HG02588 (cell line): Measurements from ENCODE around the gene HS3ST2.
"Not testable (repeated sequence)": the region's sequence is repeated elsewhere in the genome, so short reads cannot be mapped to it uniquely, and the experiment has no call there.

Experiments used
- ATAC-seq: cut with Tn5 transposase; IDR thresholded peaks from one replicate; pipeline ENCODE4 v1.9.1; 2021; ENCODE audit warnings: mild to moderate bottlenecking, moderate library complexity; ENCODE audit not compliant: unreplicated experiment

HS3ST2 gene

DNA sequence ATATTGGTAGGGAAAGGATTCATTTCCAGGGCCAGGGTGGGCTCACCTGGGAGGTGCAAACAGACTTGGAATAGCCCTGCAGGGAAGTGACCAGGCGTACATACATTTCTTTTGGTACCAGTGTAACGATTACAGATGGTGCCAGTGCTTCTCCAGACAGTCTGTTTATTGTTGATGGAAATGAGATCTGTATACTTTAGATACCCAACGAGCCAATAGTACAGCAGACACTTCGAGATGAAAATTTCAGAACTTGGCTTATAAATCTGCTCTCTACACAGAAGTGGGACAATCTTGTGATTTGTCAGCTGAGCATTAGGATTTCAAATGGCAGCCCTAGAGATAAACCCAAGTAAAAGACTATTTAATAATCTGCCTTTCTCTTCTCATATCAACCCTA is 57.9 kb downstream of the HS3ST2 start:
- no peak for ATAC-seq

- no peak for ATAC-seq
Measured at GRCh38 chr16:22874394-22874793, 60.4 kb downstream of the HS3ST2 start.

DNA sequence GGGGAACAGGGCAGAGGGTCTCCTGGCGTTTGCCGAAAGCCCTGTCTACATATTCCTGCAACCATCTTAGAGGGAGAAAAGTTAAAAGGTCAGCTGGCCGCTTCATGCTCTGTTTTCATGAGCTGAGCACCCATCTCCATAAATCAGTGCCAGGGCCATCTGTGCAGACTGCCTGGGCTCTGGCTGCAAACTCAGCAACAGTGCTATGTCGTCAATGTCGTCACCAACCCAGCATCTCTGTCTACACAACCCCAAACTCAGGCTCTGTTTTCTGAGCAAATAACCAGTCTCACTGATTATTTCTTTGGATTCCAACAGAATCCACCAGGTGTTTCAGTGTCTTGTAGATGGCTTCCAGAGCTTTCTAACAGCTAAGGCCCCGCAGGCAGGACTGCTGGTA is 65.0 kb downstream of the HS3ST2 start:
- ATAC-seq, result no peak

DNA sequence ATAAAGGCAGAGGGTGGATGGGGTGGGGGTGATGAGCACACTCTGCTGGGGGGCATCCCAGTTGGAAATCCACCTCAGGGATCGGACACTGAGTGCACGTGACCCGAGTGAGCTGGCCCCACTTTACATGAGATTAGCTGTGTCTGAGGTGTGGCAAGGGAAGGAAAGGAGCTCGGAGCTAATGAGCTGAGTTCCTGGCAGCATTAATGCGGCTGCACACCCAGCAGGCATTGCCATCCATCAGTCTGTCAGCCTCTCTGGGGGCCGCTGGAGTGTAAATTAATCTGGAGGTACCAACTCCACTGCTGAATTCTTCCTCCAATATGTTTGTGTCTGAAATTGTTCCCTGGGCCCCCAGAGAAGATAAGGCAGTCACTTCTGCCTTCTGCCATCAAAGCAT is 65.5 kb downstream of the HS3ST2 start:
- ATAC-seq, result no peak

DNA sequence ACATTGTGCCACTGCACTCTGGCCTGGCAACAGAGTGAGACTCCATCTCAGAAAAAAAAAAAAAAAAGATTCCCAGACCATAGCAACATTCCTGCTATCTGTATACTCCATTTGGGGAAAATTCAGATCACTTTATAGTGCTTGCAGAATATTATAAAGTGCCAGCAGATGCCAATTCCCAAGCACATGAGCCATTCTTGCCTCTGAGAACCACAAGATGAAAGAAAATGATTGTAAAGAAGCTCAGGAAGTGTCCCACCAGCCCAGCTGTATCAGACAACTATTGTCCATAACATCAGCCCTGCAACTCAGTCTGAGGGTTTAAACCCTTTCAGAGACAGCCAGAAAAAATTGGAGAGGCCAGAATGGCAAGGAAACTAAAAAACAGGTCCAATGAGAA is 69.0 kb downstream of the HS3ST2 start:
- no peak for ATAC-seq

GRCh38 chr16:22885951-22886350 is 72.0 kb downstream of the HS3ST2 start:
- ATAC-seq, result no peak

- no peak for ATAC-seq
Measured at GRCh38 chr16:22886927-22887326, 73.0 kb downstream of the HS3ST2 start.

DNA sequence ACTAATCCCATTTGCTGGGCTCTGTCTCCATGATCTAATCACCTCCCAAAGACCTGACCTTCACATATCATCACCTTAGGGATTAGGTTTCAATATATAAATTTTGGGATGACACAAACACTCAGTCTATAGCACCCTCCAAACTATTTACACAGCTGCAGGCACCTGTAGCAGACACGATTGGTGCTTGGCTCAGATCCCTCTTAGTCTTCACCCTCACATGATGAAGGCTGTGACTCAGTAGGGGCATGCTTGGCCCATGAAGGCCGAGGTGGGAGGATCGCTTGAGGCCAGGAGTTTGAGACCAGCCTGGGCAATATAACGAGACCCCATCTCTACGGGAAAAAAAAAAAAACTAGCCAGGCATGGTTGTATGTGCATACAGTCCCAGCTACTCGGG is 73.5 kb downstream of the HS3ST2 start:
- no peak for ATAC-seq

- ATAC-seq, result no peak
Measured at GRCh38 chr16:22888791-22889190, 74.8 kb downstream of the HS3ST2 start.

DNA sequence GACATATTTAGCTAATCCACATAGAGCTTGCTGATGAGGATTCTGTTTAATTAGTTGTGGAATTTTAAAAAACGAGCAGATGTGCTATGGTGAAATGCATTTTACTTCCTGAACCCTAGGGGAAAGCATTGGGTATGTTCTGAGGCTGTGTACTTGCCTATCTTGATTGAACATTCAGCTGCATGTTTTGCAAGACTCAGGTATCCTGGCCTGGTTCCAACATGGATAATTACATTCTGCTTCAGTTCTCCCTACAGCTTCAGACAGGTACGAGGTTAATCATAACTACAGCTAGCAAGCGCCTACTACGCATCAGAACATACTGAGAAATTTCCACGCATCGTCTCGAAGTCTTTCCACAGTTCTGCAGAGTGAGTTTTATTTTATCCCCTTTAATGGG is 77.0 kb downstream of the HS3ST2 start:
- no peak for ATAC-seq

DNA sequence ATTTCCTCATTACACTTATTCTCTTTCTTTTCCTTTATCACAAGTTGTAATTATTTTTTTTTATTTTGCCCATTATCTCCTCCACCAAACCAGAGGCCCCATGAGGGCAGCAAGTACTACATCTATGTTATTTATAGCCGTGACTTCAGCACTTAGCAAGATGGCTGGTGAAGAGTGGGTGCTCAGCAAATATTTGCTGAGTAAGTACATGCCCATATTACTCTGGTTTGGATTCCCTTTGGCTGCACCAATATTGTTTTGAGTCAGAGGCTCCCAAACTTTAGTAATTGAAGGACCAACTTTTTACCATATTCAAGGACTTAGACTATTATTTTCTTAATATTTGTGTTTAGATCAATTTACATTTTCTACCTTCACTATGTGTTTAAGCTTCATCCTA is 83.2 kb downstream of the HS3ST2 start:
- no peak for ATAC-seq

GRCh38 chr16:22898131-22898530 is 84.2 kb downstream of the HS3ST2 start:
- no peak for ATAC-seq

GRCh38 chr16:22898874-22899348 is 84.9 kb downstream of the HS3ST2 start:
- ATAC-seq, result no peak

GRCh38 chr16:22899567-22899966 is 85.6 kb downstream of the HS3ST2 start:
- ATAC-seq, result not testable (repeated sequence)

- no peak for ATAC-seq
Measured at GRCh38 chr16:22900863-22901262, 86.9 kb downstream of the HS3ST2 start.

- ATAC-seq, result no peak
Measured at GRCh38 chr16:22901563-22901962, 87.6 kb downstream of the HS3ST2 start.

DNA sequence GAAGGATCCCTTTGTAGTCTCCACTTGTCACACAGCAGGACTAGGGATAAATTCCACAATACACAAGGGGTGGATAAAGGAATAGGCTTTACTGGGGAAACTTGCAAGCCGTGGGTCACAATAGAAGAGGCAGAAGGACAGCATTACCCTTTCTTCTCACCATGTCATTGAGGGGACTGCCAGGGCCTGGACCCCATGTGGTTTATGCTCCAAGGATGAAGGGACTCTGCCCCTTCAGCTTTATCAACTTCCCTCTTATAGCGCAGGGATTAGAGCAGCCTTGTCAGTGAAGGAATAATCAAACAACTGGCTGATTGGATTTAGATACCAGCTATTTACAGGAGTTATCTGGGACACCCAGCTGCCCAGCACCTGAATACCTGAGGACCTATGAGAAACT is 89.8 kb downstream of the HS3ST2 start:
- ATAC-seq, result no peak

DNA sequence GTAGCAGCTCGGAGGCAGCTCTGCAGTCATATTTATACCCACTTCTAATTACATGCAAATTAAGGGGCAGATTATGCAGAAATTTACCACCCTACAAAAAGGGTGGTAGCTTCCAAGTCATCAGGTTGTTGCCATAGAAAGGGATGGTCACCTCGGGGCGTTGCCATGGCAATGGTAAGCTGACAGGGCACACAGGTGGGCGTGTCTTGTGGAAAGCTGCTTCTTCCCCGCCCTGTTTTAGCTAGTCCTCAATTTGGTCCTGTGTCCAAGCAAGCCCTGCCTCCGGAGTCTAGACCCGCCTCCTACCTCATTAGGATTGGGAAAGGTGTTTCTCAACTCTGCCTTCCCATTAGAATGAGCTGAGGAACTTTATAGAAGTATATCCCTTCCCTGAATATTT is 98.7 kb downstream of the HS3ST2 start:
- no peak for ATAC-seq

DNA sequence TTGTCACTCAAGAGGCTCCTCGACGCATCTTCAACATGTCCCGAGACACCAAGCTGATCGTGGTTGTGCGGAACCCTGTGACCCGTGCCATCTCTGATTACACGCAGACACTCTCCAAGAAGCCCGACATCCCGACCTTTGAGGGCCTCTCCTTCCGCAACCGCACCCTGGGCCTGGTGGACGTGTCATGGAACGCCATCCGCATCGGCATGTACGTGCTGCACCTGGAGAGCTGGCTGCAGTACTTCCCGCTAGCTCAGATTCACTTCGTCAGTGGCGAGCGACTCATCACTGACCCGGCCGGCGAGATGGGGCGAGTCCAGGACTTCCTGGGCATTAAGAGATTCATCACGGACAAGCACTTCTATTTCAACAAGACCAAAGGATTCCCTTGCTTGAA is 101.0 kb downstream of the HS3ST2 start:
- ATAC-seq, result no peak

GRCh38 chr16:22923491-22923890 is 109.5 kb downstream of the HS3ST2 start:
- no peak for ATAC-seq

GRCh38 chr16:22924492-22924891 is 110.5 kb downstream of the HS3ST2 start:
- ATAC-seq, result no peak

- no peak for ATAC-seq
Measured at GRCh38 chr16:22926105-22926751, 112.3 kb downstream of the HS3ST2 start.

GRCh38 chr16:22927306-22927705 is 113.3 kb downstream of the HS3ST2 start:
- ATAC-seq, result no peak
